Activated CD4-positive, alpha-beta T cell treated with anti-CD3 and anti-CD28 coated beads for 24 hours (primary cell): ENCODE results near the gene ANKRD22.
"Not testable (repeated sequence)": the region's sequence is repeated elsewhere in the genome, so short reads cannot be mapped to it uniquely, and the experiment has no call there.

Source experiments
- DNase-seq, 2 donors: peaks; one replicate each; pipeline ENCODE4 v3.0.0-alpha.2; 2020; ENCODE audit warnings: low read depth in 2 of 2

The ANKRD22 gene

GRCh38 chr10:88877298-88877697, 25.7 kb upstream of the ANKRD22 start:
- DNase-seq, result no peak

DNA sequence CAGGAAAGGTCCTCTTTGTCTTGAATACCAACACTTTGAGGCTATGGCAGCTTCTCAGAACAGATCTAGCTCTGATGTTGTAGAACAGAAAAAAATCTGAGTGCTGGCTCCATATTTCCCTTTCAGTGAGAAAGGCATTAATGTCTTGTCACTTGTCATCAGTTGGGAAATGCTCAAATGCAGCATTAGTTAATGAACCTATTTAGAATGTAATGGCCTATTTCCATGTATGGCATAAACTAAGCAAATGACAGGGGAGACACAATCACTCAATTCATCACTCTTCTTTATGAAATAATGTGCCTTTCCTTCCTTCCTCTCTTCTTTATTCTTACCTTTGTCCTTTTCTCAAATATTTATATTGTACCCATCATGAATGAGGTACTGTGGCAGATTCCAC, 23.4 kb upstream of the ANKRD22 start:
- DNase-seq, result no peak

DNA sequence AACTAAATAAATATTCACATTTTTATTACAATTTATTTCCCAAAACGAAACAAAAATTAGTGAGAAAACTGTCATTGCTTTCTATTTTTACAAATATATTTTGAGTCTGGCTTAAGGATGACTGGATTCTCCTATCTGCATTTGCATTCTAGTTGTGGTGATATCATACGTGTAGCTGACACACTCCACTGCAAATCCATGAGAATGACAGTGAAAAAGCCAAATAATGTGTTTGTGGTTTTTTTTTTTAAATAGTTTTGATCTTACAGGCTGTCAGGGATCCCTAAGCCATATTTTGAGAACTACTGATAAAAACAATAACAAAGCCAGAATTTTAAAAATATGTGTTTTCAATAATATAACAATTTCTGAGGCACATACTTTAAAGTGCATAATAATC, 22.6 kb upstream of the ANKRD22 start:
- DNase-seq, result no peak

- DNase-seq, result no peak
These were observed 22.1 kb upstream of the ANKRD22 start for GRCh38 chr10:88873757-88874156.

DNA sequence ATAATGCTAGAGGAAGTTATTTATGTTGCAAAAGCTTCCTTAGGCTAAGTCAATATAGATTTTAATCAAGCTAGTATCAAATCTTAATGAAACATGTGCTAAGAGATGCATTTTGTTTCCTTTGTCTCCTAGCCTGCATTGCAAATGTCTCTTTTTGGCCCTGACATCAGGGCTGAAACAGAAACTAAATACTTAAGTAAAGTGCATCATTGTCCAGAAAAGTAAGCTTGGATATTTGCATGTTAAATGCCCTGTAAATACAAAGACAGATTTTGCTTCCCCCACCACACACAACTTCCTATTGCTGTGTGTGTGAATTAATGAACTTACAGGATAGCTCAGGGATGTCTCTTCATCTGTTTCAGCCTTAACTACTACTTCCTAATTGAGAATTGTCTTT, 18.4 kb upstream of the ANKRD22 start:
- no peak for DNase-seq

DNA sequence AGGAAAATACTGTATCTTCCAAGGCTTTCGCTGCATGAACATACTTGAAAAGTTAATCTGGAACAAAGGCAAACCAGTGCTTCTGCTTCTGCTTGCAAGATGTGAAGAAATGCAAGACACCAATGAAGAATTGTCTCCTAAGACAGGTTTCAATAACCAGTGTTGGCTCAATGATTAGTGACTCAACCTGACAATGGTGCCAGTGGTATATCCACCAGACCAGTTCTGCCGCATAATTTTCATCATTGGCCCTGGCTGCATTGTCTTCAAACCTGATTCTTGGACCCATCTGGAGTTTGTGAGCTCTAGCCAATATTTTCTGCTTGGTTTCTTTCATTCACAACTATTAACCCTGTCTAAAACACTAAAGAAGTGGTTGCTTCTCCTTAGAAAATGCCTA, 14.8 kb upstream of the ANKRD22 start:
- no peak for DNase-seq

DNA sequence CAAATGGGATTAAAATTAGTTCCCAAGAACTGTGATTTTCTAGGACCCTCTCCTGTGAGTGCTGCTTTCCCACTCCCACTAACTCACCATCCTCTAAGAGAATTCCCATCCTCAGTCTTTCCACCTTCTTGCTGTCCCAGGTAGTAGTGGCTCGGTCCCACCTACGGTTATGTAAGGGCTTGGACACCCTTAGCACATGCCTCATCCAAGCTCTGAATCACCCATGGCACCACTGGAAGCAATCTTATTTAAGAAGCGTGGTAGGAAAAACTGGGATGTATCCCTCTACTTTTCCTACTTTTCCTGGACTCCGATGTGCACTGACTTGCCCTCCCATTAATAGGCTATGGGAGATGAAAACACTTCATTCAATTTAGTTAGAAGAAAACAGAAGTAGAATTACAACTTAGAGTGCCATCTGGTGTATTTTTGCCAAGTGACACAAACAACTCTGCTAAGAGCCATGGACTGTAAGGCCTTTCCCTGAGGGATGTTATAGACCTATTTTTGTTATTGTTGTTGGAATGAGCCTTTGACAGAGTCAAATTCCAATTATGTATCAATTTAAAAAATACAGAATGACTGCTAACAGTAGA, 13.7 kb upstream of the ANKRD22 start:
- no peak for DNase-seq

DNA sequence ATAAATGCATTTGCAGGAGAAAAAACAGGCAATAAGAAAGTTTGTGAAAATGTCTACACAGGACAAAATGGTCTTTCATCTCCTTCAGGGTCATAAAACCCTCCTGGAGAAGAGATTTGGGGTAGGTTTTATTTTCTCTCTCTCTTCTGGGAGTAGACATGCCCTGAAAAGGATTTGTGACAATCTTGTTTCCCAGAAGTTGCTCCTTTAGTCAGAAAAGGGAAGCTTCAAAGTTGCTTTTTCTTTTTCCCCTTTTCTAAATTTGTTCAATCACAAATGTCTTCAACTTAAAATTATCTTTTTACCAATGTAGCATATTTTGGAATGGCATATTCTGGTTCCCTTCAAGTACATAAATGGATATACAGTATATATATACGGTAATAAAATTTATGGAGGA, 9.4 kb upstream of the ANKRD22 start:
- DNase-seq, result no peak

- no peak for DNase-seq
These were observed 6.8 kb upstream of the ANKRD22 start for GRCh38 chr10:88858491-88858890.

- no peak for DNase-seq
These were observed 6.2 kb upstream of the ANKRD22 start for GRCh38 chr10:88857831-88858230.

DNA sequence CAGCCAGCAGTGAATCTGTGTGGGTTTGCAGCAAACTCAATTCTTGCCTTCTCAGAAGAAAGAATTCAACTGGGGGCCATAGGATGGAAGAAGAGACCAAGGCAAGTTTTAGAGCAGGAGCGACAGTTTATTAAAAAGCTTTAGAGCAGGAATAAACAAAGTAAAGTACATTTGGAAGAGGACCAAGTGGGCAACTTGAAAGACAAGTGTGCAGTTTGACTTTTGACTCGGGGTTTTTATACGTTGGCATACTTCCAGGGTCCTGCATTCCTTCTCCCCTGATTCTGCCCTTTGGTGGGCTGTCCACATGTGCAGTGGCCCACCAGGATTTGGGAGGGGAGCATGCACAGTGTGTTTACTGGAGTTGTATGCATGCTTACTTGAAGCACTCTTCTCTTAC, 3.0 kb upstream of the ANKRD22 start:
- no peak for DNase-seq

DNA sequence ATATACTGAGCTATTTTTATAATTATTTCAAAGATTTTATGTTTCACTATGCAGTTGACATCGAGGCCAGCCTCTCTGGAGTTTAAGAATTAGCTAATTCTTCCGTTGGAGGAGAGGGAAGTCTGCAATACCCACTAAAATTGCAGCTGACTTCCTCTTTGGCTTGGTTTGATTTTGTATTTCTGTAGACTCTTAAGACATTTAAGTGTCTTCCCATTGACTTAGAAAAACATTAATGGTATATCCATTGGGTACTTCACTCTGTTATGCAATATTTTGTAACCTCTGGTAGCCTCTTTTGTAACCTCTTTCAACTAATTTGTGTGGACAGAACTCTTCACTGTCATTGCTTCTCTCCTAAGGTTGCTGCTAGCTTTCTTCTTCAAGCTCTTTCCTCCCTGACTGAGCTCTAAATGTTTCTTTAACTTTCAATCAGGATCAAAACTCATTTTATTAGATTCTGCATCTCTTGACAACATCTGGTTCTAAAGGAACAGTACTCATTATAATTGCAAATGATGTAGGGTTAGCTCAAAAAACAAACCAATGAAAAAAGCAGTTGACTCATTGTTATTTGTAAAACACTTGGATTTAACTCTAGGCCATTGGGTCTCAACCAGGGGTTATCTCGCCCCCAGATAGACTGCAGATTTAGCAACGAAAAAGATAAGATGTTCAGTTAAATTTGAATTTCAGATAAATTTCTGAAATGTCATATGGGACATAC, 1.7 kb upstream of the ANKRD22 start:
- DNase-seq, result no peak

- no peak for DNase-seq
These were observed 683 bp upstream of the ANKRD22 start for GRCh38 chr10:88852327-88852726.

- no peak for DNase-seq
These were observed 932 bp downstream of the ANKRD22 start for GRCh38 chr10:88850712-88851111.

DNA sequence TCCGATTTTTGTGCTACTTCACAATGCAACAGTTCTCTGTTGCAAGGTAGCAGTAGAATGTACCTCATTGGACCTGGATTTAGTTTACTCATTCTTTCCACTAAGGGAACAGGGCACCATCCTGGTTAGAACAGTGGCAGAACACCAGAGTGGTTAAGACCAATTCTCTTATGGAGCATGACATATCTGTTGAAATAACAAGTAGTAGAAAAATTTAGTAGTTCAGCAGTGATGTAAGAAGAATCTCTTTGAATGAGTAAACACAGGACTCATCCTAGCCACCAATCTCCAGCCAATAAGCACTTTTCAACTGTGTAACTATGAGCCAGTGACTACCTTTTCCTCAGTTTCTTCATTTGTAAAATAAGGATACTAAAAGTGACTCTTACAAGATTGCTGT, 2.4 kb downstream of the ANKRD22 start:
- DNase-seq, result no peak

DNA sequence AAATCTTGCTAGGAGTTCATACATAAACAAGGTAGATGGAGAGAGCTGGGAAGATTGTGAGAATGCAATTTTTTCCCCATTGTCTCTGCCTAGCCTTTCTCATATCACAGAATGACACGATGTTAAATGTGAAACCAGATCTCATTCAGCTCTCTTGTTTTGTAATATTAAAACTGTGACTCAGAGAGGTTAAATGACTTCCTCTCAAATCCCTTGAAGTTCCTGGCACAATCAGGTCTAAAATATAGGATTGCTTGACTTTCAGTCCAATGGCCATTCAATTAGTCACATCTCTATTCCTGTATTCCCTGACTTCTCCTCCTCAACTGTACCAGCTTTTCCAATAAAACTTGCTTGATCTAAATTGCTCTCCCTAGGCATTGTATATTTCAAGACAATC, 3.1 kb downstream of the ANKRD22 start:
- DNase-seq, result no peak

GRCh38 chr10:88843171-88843570, 8.5 kb downstream of the ANKRD22 start:
- DNase-seq, result no peak

- DNase-seq, result no peak
These were observed 10.1 kb downstream of the ANKRD22 start for GRCh38 chr10:88841316-88842111.

GRCh38 chr10:88840881-88841280, 10.8 kb downstream of the ANKRD22 start:
- DNase-seq, result no peak

- no peak for DNase-seq
These were observed 11.5 kb downstream of the ANKRD22 start for GRCh38 chr10:88840104-88840503.

- DNase-seq, result no peak
These were observed 12.8 kb downstream of the ANKRD22 start for GRCh38 chr10:88838766-88839350.

DNA sequence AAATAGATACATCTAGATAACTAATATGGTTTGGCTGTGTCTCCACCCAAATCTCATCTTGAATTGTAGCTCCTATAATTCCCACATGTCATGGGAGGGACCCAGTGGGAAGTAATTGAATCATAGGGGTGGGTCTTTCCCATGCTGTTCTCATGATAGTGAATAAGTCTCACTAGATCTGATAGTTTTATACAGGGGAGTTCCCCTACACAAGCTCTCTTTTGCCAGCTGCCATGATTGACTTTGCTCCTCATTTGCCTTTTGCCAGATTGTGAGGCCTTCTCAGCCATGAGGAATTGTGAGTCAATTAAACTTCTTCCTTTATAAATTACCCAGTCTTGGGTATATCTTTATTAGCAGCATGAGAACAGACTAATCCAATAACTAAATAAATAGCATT, 14.0 kb downstream of the ANKRD22 start:
- DNase-seq, result not testable (repeated sequence)

GRCh38 chr10:88835910-88836221, 15.8 kb downstream of the ANKRD22 start:
- no peak for DNase-seq
